MM.1S (cell line): Measurements from ENCODE around the gene KRT2.

Experiments
- DNase-seq: peaks from one replicate; pipeline ENCODE4 v3.0.0-alpha.2; 2015
- H2AFZ ChIP-seq: fragments of 300-600 bp; sonication (generic); 2 replicates; pipeline ENCODE4 v1.6.0; 2016; ENCODE audit warnings: antibody characterized with exemption, low read length
- H3F3A ChIP-seq: fragments of 300-600 bp; sonication (generic); 2 replicates; pipeline ENCODE4 v1.6.1; 2016; ENCODE audit warnings: mild to moderate bottlenecking, antibody characterized with exemption, low read length, moderate library complexity, mixed read lengths; ENCODE audit not compliant: insufficient read depth
- H3K27ac ChIP-seq: fragments of 300-600 bp; sonication (generic); 2 replicates; pipeline ENCODE4 v1.5.1; 2016; ENCODE audit warnings: mild to moderate bottlenecking, low read length
- H3K27me3 ChIP-seq: fragments of 300-600 bp; sonication (generic); replicated peaks from 2 replicates; pipeline ENCODE4 v1.6.0; 2016; ENCODE audit warnings: low read length; ENCODE audit not compliant: insufficient read depth
- H3K36me3 ChIP-seq: fragments of 300-600 bp; sonication (generic); replicated peaks from 2 replicates; pipeline ENCODE4 v1.6.1; 2016; ENCODE audit warnings: mild to moderate bottlenecking, low read length, mixed read lengths; ENCODE audit not compliant: insufficient read depth
- H3K4me1 ChIP-seq: fragments of 300-600 bp; sonication (generic); 2 replicates; pipeline ENCODE4 v1.6.1; 2016; ENCODE audit warnings: low read length, mixed read lengths
- H3K4me2 ChIP-seq: fragments of 300-600 bp; sonication (generic); 2 replicates; pipeline ENCODE4 v1.6.0; 2016; ENCODE audit warnings: low read depth, low read length
- H3K4me3 ChIP-seq: fragments of 300-600 bp; sonication (generic); 2 replicates; pipeline ENCODE4 v1.5.1; 2016; ENCODE audit warnings: low read length, mixed read lengths
- H3K79me2 ChIP-seq: fragments of 300-600 bp; sonication (generic); 2 replicates; pipeline ENCODE4 v1.6.1; 2016; ENCODE audit warnings: mixed run types, low read length, mixed read lengths
- H3K9ac ChIP-seq: fragments of 300-600 bp; sonication (generic); 2 replicates; pipeline ENCODE4 v1.6.1; 2016; ENCODE audit warnings: low read length, mixed read lengths
- H3K9me2 ChIP-seq: fragments of 300-600 bp; sonication (generic); replicated peaks from 2 replicates; pipeline ENCODE4 v1.6.1; 2016; ENCODE audit warnings: mild to moderate bottlenecking, low read length, mixed read lengths; ENCODE audit not compliant: insufficient read depth
- H3K9me3 ChIP-seq: fragments of 300-600 bp; sonication (generic); replicated peaks from 2 replicates; pipeline ENCODE4 v1.6.1; 2016; ENCODE audit warnings: mild to moderate bottlenecking, low read length, mixed read lengths; ENCODE audit not compliant: insufficient read depth
- H4K20me1 ChIP-seq: fragments of 300-600 bp; sonication (generic); 2 replicates; pipeline ENCODE4 v1.6.1; 2016; ENCODE audit warnings: mild to moderate bottlenecking, low read length, moderate library complexity, mixed read lengths; ENCODE audit not compliant: insufficient read depth
- CTCF ChIP-seq: fragments of 300-600 bp; sonication (generic); IDR thresholded peaks from 2 replicates; pipeline ENCODE4 v1.5.1; 2016; ENCODE audit warnings: antibody characterized with exemption, low read length, mixed read lengths
- EZH2 ChIP-seq: fragments of 300-600 bp; sonication (generic); optimal IDR thresholded peaks from 2 replicates; pipeline ENCODE3; 2017; ENCODE audit warnings: low read depth, mild to moderate bottlenecking, antibody characterized with exemption, low read length, mixed read lengths
- EZH2phosphoT487 ChIP-seq: fragments of 300-600 bp; sonication (generic); IDR thresholded peaks from 2 replicates; pipeline ENCODE4 v1.6.1; 2018; ENCODE audit warnings: antibody characterized with exemption, low read length

Gene KRT2

DNA sequence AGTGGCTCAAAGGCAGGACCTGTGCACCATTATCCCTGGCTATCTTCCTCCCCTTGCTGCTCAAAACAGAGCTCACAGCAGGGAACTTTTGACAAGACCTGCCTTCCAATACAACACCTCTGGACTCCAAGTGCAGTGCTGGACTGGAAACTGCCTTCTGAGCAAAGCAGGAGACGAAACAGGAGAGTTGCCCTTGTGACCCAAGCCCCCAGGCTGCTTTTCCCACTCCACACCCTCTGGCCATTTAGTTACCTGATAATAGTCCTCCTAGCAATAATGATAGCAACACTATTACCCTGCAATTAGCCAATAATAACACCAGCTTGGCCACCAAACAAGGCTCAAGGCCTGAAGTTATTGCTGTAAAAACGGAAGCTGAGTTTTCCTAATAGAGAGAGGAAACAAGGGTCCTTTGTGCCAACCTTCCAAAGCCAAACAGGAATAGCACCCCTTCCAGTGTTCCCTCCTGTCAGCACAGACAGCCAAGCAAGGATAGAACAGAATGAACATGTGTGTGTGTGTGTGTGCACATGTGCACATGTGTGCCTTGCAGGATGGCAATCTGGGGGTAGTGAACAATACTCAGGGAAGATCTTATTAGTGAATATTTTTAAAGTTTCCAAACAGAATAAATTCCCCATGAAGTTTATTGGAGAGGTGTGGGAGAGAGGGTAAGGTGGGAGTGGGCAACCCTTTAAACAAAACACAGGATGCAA is 24.5 kb downstream of the KRT2 start:
- H3K9ac ChIP-seq = no peak overlapping the region
- H2AFZ ChIP-seq = no peak overlapping the region
- H3K4me2 ChIP-seq = no peak overlapping the region
- TF ChIP-seq CTCF (no peak), EZH2phosphoT487 (no peak), EZH2 (no peak)
- peaks cover 13% of the 10 kb centered on the region for H3K27me3 ChIP-seq
- no peaks in the 10 kb centered on the region for H3K36me3 ChIP-seq
- no peaks in the 10 kb centered on the region for H3K9me2 ChIP-seq
- no peaks in the 10 kb centered on the region for H3K79me2 ChIP-seq
- no peaks in the 10 kb centered on the region for H4K20me1 ChIP-seq
- H3K9me3 ChIP-seq = no peaks in the 10 kb centered on the region
- H3K4me3 ChIP-seq = no peak overlapping the region
- H3K27ac ChIP-seq = no peak overlapping the region
- no peaks in the 10 kb centered on the region for H3K4me1 ChIP-seq
- no peak for DNase-seq
- no peaks in the 10 kb centered on the region for H3F3A ChIP-seq

- Histone ChIP-seq H3K9me2 (no peaks in the 10 kb centered on the region), H3K36me3 (no peaks in the 10 kb centered on the region), H3K4me2 (no peak overlapping the region), H2AFZ (no peak overlapping the region), H3K9ac (no peak overlapping the region), H3F3A (no peaks in the 10 kb centered on the region), H4K20me1 (no peaks in the 10 kb centered on the region), H3K4me3 (no peak overlapping the region), H3K4me1 (no peaks in the 10 kb centered on the region), H3K27me3 (peaks cover 30% of the 10 kb centered on the region), H3K27ac (no peak overlapping the region), H3K79me2 (no peaks in the 10 kb centered on the region), H3K9me3 (no peaks in the 10 kb centered on the region)
- no peak for TF ChIP-seq CTCF
- no peak for TF ChIP-seq EZH2
- TF ChIP-seq EZH2phosphoT487 = no peak
- DNase-seq = no peak
Measured at GRCh38 chr12:52622349-52622748, 29.7 kb downstream of the KRT2 start.

DNA sequence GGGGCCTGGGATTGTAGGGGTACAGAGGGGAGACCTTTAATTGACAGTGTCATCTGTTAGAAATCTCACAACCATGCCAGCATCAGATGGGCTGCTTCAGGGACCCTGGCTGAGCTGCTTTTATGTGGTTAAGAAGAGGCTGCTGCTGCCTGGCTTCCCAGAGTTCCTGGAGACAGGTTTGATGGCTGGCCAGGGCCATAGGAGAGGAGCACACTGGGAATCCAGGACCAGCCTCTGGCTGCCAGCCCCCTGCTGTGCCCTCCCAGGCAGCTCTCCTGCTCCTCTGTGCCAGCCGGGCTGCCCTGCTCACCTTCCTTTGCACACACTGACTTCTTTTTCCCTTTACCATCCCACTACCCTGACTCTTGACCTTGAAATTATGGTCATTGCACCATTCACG is 33.1 kb downstream of the KRT2 start:
- no peaks in the 10 kb centered on the region for H3K79me2 ChIP-seq
- H4K20me1 ChIP-seq = no peaks in the 10 kb centered on the region
- no peaks in the 10 kb centered on the region for H3F3A ChIP-seq
- H3K27ac ChIP-seq = no peak overlapping the region
- no peaks in the 10 kb centered on the region for H3K9me2 ChIP-seq
- H3K27me3 ChIP-seq = peaks cover 44% of the 10 kb centered on the region
- DNase-seq = no peak
- no peak overlapping the region for H3K4me2 ChIP-seq
- no peaks in the 10 kb centered on the region for H3K9me3 ChIP-seq
- H2AFZ ChIP-seq = no peak overlapping the region
- H3K9ac ChIP-seq = no peak overlapping the region
- no peak for TF ChIP-seq EZH2
- TF ChIP-seq EZH2phosphoT487 = no peak
- TF ChIP-seq CTCF = no peak
- no peaks in the 10 kb centered on the region for H3K36me3 ChIP-seq
- no peak overlapping the region for H3K4me3 ChIP-seq
- no peaks in the 10 kb centered on the region for H3K4me1 ChIP-seq
